ENCODE measurements around the gene IGSF21. TPM values are rescaled to one million over a fixed set of nuclear protein-coding genes. Genes with fewer than 3 reads are reported as not detected.

The IGSF21 gene
- polyA plus RNA-seq, 2 donors: 0.06 to 0.13 TPM

DNA sequence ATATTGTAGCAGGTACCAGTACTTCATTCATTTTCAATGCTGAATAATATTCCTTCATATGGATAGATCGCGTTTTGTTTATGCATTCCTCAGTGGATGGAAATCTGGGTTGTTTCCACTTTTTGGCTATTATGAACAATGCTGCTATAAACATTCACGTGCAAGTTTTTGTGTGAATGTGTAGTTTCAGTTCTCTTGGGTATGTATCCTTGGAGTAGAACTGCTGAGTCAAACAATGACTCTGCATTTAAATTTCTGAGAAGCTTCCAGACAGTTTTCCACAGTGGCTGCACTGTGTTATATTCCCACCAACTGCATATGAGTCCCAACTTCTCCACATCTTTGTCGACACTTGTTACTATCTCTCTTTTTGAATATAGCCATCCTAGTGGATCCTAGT is 235.1 kb downstream of the IGSF21 start:
- H3K4me1 ChIP-seq (ENCODE audit: control insufficient read depth in 2 of 2, insufficient read depth in 2 of 2, low read length in 1 of 2): no peaks in the 10 kb centered on the region
- H3K27ac ChIP-seq (ENCODE audit: low read depth in 2 of 2, low read length in 1 of 2): no peak overlapping the region
- no peaks in the 10 kb centered on the region for H3K36me3 ChIP-seq (ENCODE audit: control insufficient read depth in 2 of 2, insufficient read depth in 2 of 2, low read length in 1 of 2)
- H3K4me3 ChIP-seq (ENCODE audit: low read depth in 1 of 2, low read length in 2 of 2): no peak overlapping the region
- H3K9me3 ChIP-seq (ENCODE audit: control insufficient read depth in 2 of 2, insufficient read depth in 1 of 2, low read depth in 1 of 2, low read length in 1 of 2): no peaks in the 10 kb centered on the region
- 85% methylated on average over 4 of the region's 4 CpGs for WGBS, 2 donors
- no peaks in the 10 kb centered on the region for H3K27me3 ChIP-seq (ENCODE audit: control insufficient read depth in 1 of 2, insufficient read depth in 2 of 2, low read length in 2 of 2)

- H3K36me3 ChIP-seq (ENCODE audit: control insufficient read depth in 2 of 2, insufficient read depth in 2 of 2, low read length in 1 of 2): no peaks in the 10 kb centered on the region
- H3K4me1 ChIP-seq (ENCODE audit: control insufficient read depth in 2 of 2, insufficient read depth in 2 of 2, low read length in 1 of 2): no peaks in the 10 kb centered on the region
- H3K27me3 ChIP-seq (ENCODE audit: control insufficient read depth in 1 of 2, insufficient read depth in 2 of 2, low read length in 2 of 2): no peaks in the 10 kb centered on the region
- H3K9me3 ChIP-seq (ENCODE audit: control insufficient read depth in 2 of 2, insufficient read depth in 1 of 2, low read depth in 1 of 2, low read length in 1 of 2): no peaks in the 10 kb centered on the region
- no peak overlapping the region for H3K4me3 ChIP-seq (ENCODE audit: low read depth in 1 of 2, low read length in 2 of 2)
- H3K27ac ChIP-seq (ENCODE audit: low read depth in 2 of 2, low read length in 1 of 2): no peak overlapping the region
- 76% methylated on average over 5 of the region's 5 CpGs for WGBS, 2 donors
These were observed 236.0 kb downstream of the IGSF21 start for GRCh38 chr1:18343581-18343980.

DNA sequence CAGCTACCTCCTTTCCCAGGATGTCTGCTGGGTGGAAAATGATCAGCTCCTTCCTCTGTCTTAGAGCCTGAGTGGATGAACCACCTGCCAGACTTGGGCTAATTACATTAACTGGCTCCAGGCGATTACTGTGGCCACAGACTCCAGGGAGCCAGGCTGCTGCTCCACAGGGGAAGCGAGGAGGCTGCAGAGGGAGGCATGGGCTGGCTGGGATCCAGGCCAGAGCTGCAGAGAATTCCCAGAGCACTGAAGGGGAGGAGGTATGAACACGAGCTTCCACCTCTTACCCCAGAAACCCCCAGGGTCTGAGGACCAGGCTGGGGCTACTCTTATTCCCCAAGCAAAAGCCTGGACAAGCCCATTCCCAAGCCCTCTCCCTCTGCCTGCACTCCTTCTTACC is 237.2 kb downstream of the IGSF21 start:
- Histone ChIP-seq H3K27ac (ENCODE audit: low read depth in 2 of 2, low read length in 1 of 2) (no peak overlapping the region), H3K36me3 (ENCODE audit: control insufficient read depth in 2 of 2, insufficient read depth in 2 of 2, low read length in 1 of 2) (no peaks in the 10 kb centered on the region), H3K27me3 (ENCODE audit: control insufficient read depth in 1 of 2, insufficient read depth in 2 of 2, low read length in 2 of 2) (no peaks in the 10 kb centered on the region), H3K9me3 (ENCODE audit: control insufficient read depth in 2 of 2, insufficient read depth in 1 of 2, low read depth in 1 of 2, low read length in 1 of 2) (no peaks in the 10 kb centered on the region), H3K4me1 (ENCODE audit: control insufficient read depth in 2 of 2, insufficient read depth in 2 of 2, low read length in 1 of 2) (no peaks in the 10 kb centered on the region), H3K4me3 (ENCODE audit: low read depth in 1 of 2, low read length in 2 of 2) (no peak overlapping the region)
- 20 to 30% methylated on average over 3 of the region's 3 CpGs for WGBS, 2 donors

- Histone ChIP-seq H3K4me1 (ENCODE audit: control insufficient read depth in 2 of 2, insufficient read depth in 2 of 2, low read length in 1 of 2) (no peaks in the 10 kb centered on the region), H3K27ac (ENCODE audit: low read depth in 2 of 2, low read length in 1 of 2) (no peak overlapping the region), H3K9me3 (ENCODE audit: control insufficient read depth in 2 of 2, insufficient read depth in 1 of 2, low read depth in 1 of 2, low read length in 1 of 2) (no peaks in the 10 kb centered on the region), H3K27me3 (ENCODE audit: control insufficient read depth in 1 of 2, insufficient read depth in 2 of 2, low read length in 2 of 2) (no peaks in the 10 kb centered on the region), H3K4me3 (ENCODE audit: low read depth in 1 of 2, low read length in 2 of 2) (no peak overlapping the region), H3K36me3 (ENCODE audit: control insufficient read depth in 2 of 2, insufficient read depth in 2 of 2, low read length in 1 of 2) (no peaks in the 10 kb centered on the region)
- 75 to 79% methylated on average over 5 of the region's 5 CpGs for WGBS, 2 donors
These were observed 240.0 kb downstream of the IGSF21 start for GRCh38 chr1:18347559-18347958.

DNA sequence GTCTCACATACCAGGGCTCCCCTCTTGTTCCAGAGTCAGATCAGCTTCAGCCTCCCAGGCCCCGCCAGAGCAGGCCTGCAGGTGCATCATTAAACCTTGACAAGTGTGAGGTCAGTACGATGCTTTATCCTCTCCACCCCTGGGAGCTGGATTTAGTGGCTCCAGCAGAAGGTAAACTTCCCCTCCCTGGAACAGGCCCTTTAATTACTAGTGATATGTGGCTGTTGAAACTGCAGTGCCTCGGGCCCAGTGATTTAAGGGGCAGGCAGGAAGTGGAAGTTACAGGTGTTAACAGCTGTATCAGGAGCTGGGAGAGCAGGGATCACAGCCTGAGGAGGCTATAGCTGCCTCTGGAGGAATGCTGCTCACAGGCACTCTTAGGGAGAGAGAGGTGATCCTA is 240.8 kb downstream of the IGSF21 start:
- WGBS, 2 donors: 28 to 37% methylated on average over 3 of the region's 3 CpGs
- H3K27me3 ChIP-seq (ENCODE audit: control insufficient read depth in 1 of 2, insufficient read depth in 2 of 2, low read length in 2 of 2): no peaks in the 10 kb centered on the region
- H3K4me1 ChIP-seq (ENCODE audit: control insufficient read depth in 2 of 2, insufficient read depth in 2 of 2, low read length in 1 of 2): no peaks in the 10 kb centered on the region

DNA sequence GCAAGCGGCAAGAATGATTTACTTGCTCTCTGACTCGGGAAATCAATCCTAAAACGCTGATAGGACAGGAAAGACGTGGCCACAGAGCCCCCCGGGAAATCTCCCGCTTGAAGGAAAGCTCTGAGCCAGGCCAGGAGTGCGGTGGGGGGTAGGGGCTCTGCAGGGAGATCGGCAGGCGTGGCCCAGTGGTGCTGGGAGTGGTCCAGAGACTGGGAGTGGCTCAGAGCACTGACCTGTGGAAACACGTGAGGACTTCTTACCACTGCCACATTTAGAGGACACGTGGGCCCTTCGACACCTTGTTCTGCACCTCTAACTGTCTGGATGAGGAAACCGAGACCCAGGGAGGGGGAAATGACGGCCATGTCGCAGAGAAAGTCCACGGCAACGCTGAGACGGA is 243.1 kb downstream of the IGSF21 start:
- H3K4me3 ChIP-seq (ENCODE audit: low read depth in 1 of 2, low read length in 2 of 2): no peak overlapping the region
- H3K27me3 ChIP-seq (ENCODE audit: control insufficient read depth in 1 of 2, insufficient read depth in 2 of 2, low read length in 2 of 2): no peaks in the 10 kb centered on the region
- 58 to 60% methylated on average over 18 of the region's 18 CpGs for WGBS, 2 donors
- H3K9me3 ChIP-seq (ENCODE audit: control insufficient read depth in 2 of 2, insufficient read depth in 1 of 2, low read depth in 1 of 2, low read length in 1 of 2): no peaks in the 10 kb centered on the region
- H3K27ac ChIP-seq (ENCODE audit: low read depth in 2 of 2, low read length in 1 of 2): no peak overlapping the region
- no peaks in the 10 kb centered on the region for H3K36me3 ChIP-seq (ENCODE audit: control insufficient read depth in 2 of 2, insufficient read depth in 2 of 2, low read length in 1 of 2)
- H3K4me1 ChIP-seq (ENCODE audit: control insufficient read depth in 2 of 2, insufficient read depth in 2 of 2, low read length in 1 of 2): no peaks in the 10 kb centered on the region

More for the DNA sequence above, 240.8 kb downstream of the IGSF21 start:
- no peaks in the 10 kb centered on the region for H3K36me3 ChIP-seq (ENCODE audit: control insufficient read depth in 2 of 2, insufficient read depth in 2 of 2, low read length in 1 of 2)
- H3K9me3 ChIP-seq (ENCODE audit: control insufficient read depth in 2 of 2, insufficient read depth in 1 of 2, low read depth in 1 of 2, low read length in 1 of 2): no peaks in the 10 kb centered on the region
- H3K4me3 ChIP-seq (ENCODE audit: low read depth in 1 of 2, low read length in 2 of 2): no peak overlapping the region
- H3K27ac ChIP-seq (ENCODE audit: low read depth in 2 of 2, low read length in 1 of 2): no peak overlapping the region

DNA sequence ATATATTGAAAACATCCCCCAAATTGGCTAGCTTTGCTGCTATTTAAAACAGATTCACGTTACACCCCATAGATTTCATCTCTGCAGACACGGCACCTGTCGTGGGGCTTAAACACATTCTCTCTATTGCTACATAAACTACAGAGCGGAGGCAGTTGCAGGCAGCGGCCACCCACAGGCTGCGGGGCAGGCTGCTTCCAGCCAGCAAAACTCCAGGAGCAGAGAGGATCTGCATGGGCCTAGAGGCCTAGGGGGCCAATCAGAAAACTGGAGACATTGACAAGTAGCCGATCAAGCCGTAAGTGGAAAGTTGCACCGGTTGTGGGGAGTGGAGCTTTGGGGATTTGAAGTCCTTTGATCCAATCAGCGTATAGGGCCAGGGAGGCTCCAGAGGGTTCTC is 244.1 kb downstream of the IGSF21 start:
- 55 to 73% methylated on average over 10 of the region's 10 CpGs for WGBS, 2 donors
- no peaks in the 10 kb centered on the region for H3K27me3 ChIP-seq (ENCODE audit: control insufficient read depth in 1 of 2, insufficient read depth in 2 of 2, low read length in 2 of 2)

DNA sequence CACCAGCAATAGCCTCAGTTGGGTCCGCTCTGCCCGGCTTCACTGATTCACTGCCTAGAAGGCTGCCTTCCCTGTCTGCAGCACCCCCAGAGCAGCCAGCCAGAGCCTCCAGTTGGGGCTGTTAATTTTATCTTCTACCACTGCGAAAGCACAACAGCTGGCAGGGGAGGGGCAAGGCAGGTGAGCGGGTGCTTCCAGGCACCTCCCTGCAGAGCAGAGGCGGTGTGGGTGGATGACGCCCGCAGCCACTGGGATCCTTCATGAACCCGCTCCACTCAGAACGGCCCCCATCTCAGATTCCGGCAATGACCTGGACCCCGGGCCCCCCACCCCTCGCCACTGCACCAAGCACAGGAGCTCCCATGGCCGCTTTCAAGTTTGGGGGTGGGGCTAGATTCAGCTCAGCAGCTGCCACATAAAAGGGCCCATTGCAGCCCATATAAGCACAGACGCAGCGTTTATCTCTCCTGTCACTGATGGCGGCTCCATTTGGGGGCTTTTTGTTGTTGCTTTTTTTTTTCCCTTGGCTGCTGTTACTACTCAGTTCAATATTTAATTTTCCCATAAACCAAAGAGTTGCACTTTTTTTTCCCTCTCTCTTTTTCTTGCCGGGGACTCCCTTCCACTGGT is 245.2 kb downstream of the IGSF21 start:
- Histone ChIP-seq H3K27ac (ENCODE audit: low read depth in 2 of 2, low read length in 1 of 2) (no peak overlapping the region), H3K4me3 (ENCODE audit: low read depth in 1 of 2, low read length in 2 of 2) (no peak overlapping the region), H3K4me1 (ENCODE audit: control insufficient read depth in 2 of 2, insufficient read depth in 2 of 2, low read length in 1 of 2) (no peaks in the 10 kb centered on the region), H3K9me3 (ENCODE audit: control insufficient read depth in 2 of 2, insufficient read depth in 1 of 2, low read depth in 1 of 2, low read length in 1 of 2) (no peaks in the 10 kb centered on the region), H3K36me3 (ENCODE audit: control insufficient read depth in 2 of 2, insufficient read depth in 2 of 2, low read length in 1 of 2) (no peaks in the 10 kb centered on the region), H3K27me3 (ENCODE audit: control insufficient read depth in 1 of 2, insufficient read depth in 2 of 2, low read length in 2 of 2) (no peaks in the 10 kb centered on the region)
- 22 to 37% methylated on average over 17 of the region's 17 CpGs for WGBS, 2 donors

More for the DNA sequence above, 244.1 kb downstream of the IGSF21 start:
- Histone ChIP-seq H3K4me3 (ENCODE audit: low read depth in 1 of 2, low read length in 2 of 2) (no peak overlapping the region), H3K27ac (ENCODE audit: low read depth in 2 of 2, low read length in 1 of 2) (no peak overlapping the region), H3K9me3 (ENCODE audit: control insufficient read depth in 2 of 2, insufficient read depth in 1 of 2, low read depth in 1 of 2, low read length in 1 of 2) (no peaks in the 10 kb centered on the region), H3K36me3 (ENCODE audit: control insufficient read depth in 2 of 2, insufficient read depth in 2 of 2, low read length in 1 of 2) (no peaks in the 10 kb centered on the region), H3K4me1 (ENCODE audit: control insufficient read depth in 2 of 2, insufficient read depth in 2 of 2, low read length in 1 of 2) (no peaks in the 10 kb centered on the region)

DNA sequence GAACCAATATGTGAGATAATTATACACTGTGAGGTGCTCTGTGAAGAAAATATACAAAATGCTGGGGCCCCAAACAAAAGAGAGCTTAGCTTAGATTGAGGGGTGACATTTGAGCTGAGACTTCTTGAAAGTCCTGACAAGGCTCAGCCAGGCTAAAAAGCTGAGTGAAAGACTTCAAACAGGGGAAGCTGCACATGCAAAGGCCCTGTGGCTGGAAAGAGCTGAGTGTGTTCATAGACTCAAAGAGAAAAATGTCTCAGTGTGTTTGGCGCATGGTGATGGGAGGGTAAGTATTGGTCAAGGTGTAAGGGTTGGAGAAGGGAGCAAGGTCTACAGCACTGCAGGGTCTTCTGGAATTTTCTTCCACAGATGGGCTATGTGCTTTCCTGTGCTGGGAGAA is 245.9 kb downstream of the IGSF21 start:
- H3K4me3 ChIP-seq (ENCODE audit: low read depth in 1 of 2, low read length in 2 of 2): no peak overlapping the region
- H3K27ac ChIP-seq (ENCODE audit: low read depth in 2 of 2, low read length in 1 of 2): no peak overlapping the region
- WGBS, 2 donors: 93 to 96% methylated on average over 1 of the region's 1 CpG
- no peaks in the 10 kb centered on the region for H3K4me1 ChIP-seq (ENCODE audit: control insufficient read depth in 2 of 2, insufficient read depth in 2 of 2, low read length in 1 of 2)
- H3K27me3 ChIP-seq (ENCODE audit: control insufficient read depth in 1 of 2, insufficient read depth in 2 of 2, low read length in 2 of 2): no peaks in the 10 kb centered on the region
- no peaks in the 10 kb centered on the region for H3K36me3 ChIP-seq (ENCODE audit: control insufficient read depth in 2 of 2, insufficient read depth in 2 of 2, low read length in 1 of 2)
- no peaks in the 10 kb centered on the region for H3K9me3 ChIP-seq (ENCODE audit: control insufficient read depth in 2 of 2, insufficient read depth in 1 of 2, low read depth in 1 of 2, low read length in 1 of 2)

DNA sequence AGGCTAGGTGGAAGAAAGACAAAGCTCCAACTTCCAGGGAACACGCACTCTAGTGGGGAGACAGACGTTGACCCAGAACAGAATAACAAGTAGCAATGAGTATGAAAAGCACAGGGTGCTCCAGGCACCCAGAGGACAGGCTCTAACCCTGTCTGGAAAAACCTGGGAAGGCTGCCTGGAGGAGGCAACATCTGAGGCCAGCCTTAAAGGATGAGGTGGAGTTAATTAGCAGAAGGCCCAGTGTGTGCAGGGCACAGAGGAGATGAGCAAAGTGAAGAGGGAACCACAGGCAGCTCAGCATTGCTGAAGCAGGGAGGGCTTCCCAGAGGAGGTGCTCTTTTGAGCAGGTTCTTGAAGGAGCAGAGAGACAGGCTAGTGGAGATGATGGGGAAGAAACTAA is 246.4 kb downstream of the IGSF21 start:
- Histone ChIP-seq H3K27ac (ENCODE audit: low read depth in 2 of 2, low read length in 1 of 2) (no peak overlapping the region), H3K27me3 (ENCODE audit: control insufficient read depth in 1 of 2, insufficient read depth in 2 of 2, low read length in 2 of 2) (no peaks in the 10 kb centered on the region), H3K4me3 (ENCODE audit: low read depth in 1 of 2, low read length in 2 of 2) (no peak overlapping the region), H3K4me1 (ENCODE audit: control insufficient read depth in 2 of 2, insufficient read depth in 2 of 2, low read length in 1 of 2) (no peaks in the 10 kb centered on the region), H3K9me3 (ENCODE audit: control insufficient read depth in 2 of 2, insufficient read depth in 1 of 2, low read depth in 1 of 2, low read length in 1 of 2) (no peaks in the 10 kb centered on the region), H3K36me3 (ENCODE audit: control insufficient read depth in 2 of 2, insufficient read depth in 2 of 2, low read length in 1 of 2) (no peaks in the 10 kb centered on the region)
- WGBS, 2 donors: 63 to 66% methylated on average over 2 of the region's 2 CpGs
